ENCODE results near the gene CNGB1.

GRCh38 chr16:58016840-58017446 is 46.0 kb upstream of the CNGB1 start:
- TF ChIP-seq CTCF (IDR thresholded peaks at IDR 0.05) (no peak), EZH2 (IDR thresholded peaks at IDR 0.05) (no peak)
